NCI-H1417 treated with DMSO at 0.1 percent for 48 hours (cell line): Measurements from ENCODE around the gene PTTG2.
"Not testable (repeated sequence)": the region's sequence is repeated elsewhere in the genome, so short reads cannot be mapped to it uniquely, and the experiment has no call there.

ENCODE experiments used
- DNase-seq: peaks from one replicate; lab custom pipeline; 2025; lab: John Stamatoyannopoulos, UW

The PTTG2 gene

DNA sequence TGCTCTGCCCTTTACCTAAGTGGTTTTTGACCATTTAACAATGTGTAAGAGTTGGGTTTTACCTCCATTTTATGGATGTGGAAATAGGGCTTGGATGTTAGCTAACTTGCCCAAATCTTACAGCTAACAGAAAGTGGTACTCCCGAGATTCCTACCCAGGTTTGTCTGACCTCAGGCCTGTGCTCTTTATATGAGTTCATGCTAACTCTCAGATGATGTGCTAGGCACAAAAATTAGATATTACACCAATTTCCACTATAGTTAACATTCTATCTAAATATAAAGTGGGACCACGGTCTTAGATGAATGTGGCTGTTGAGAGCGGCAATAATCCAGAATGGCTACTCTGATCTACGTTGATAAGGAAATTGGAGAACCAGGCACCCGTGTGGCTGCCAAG is at the start of gene PTTG2:
TSS of gene PTTG2 (plus strand) at position 301 of the 400 bp plus-strand sequence. CDS start at position 338, 37 bp downstream.
- DNase-seq, result no peak

DNA sequence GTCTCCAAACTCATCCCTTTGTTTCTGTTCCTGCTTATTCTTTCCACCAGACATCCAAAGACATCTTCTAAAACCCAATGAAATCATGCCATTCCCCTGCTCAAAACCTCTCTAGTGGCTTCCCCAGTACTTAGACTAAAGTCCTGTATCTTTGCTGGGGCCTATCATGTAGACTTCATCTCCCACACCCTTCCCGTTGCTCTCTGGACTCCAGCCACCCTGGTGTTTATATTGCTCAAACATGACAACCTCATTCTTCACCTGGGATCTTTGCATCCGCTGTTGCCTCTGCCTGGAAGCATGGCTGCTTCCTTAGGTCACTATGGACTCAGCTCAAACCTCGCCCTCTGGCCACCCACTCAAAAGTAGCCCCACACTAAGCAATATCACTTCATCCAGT is 45.7 kb upstream of the PTTG2 start:
- no peak for DNase-seq

DNA sequence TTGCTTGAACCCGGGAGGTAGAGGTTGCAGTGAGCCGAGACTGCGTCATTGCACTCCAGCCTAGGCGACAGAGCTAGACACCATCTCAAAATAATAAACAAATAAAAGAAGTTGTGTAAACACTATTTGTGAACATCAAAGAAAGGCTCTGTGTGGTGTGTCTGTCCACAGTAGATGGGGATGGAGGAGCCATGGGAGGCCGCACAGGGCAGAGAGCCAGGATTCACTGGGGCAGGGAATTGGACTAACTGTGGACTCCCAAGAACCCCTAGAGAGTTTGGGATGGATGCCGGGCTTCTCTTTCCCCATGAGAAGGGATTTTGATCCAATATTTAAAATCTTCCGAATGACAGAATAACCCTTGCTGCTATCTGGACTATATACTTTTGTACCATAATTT is 42.8 kb upstream of the PTTG2 start:
- DNase-seq, result no peak

DNA sequence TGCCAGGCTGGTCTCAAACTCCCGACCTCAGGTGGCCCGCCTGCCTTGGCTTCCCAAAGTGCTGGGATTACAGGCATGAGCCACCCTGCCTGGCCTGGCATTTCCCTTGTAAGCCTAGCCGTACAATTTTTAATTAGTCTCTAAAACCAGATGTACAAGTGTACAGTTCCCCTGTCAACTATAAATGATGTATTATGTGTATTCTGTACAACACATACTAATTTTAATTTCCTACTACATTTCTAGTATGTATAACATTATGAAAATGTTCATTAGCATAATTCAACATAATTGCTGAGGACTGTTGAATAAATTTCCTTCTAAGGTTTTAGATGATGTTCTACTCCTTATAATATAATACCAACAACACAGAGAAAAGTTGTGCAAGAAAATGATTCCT is 41.5 kb upstream of the PTTG2 start:
- DNase-seq, result no peak

DNA sequence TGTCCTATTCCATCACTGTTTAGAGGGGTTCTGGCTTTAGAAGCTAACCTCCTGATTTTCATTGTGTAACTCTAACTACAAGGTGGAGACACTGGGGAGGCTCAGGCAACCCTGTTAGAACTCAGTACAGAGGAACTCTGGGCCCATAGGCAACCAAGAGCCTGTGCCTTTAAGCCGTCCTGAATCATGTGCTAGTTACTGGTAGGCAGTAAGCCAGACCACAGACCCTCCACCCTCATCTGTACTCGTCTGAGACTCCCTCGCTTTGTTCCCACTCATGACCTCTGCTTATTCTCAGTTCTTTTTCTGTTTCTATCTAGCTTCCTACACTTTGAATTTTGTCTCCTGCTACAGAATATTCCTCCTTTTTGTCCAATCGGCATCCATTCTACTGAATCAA is 37.9 kb upstream of the PTTG2 start:
- DNase-seq, result no peak

DNA sequence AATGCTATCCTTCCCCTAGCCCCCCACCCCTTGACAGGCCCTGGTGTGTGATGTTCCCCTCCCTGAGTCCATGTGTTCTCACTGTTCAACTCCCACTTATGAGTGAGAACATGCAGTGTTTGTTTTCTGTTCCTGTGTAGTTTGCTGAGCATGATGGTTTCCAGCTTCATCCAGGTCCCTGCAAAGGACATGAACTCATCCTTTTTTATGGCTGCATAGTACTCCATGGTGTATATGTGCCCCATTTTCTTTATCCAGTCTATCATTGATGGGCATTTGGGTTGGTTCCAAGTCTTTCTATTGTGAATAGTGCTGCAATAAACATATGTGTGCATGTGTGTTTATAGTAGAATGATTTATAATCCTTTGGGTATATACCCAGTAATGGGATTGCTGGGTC is 37.1 kb upstream of the PTTG2 start:
- DNase-seq, result not testable (repeated sequence)

DNA sequence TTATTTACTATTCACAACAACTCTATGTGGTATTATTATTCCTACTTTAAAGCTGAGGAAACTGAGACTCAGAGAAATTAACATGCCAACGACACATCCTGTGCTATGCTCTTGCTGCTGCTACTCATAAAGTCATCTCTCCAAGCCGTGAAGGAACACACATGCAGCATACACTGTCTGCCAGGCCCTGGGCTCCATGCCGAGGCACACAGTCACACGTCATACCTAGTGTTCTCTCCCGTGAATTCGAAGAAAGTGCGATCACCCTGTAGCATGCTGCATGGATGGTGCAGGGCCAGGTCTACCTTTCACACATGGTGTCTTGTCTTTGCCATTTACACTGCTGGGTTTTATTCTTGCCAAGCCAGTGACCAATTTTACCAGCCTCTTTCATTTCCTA is 35.3 kb upstream of the PTTG2 start:
- DNase-seq, result no peak

DNA sequence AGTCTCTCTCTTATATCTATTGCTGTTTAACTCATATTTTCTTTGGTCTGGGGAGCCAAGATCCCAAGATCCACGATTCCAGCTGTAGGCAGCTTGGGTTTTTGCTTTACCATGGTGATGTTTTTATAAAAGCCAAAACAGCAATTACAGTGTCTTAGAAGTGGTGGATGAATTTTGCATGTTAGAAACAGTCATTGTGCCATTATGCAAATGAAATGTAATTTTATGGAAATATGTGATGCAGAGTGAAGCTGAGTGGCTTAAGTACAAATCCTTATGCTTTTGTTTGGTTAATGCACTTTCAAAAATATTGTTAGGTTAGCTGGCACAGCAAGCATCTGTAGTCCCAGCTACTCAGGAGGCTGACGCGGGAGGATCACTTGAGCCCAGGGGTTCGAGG is 32.8 kb upstream of the PTTG2 start:
- no peak for DNase-seq

DNA sequence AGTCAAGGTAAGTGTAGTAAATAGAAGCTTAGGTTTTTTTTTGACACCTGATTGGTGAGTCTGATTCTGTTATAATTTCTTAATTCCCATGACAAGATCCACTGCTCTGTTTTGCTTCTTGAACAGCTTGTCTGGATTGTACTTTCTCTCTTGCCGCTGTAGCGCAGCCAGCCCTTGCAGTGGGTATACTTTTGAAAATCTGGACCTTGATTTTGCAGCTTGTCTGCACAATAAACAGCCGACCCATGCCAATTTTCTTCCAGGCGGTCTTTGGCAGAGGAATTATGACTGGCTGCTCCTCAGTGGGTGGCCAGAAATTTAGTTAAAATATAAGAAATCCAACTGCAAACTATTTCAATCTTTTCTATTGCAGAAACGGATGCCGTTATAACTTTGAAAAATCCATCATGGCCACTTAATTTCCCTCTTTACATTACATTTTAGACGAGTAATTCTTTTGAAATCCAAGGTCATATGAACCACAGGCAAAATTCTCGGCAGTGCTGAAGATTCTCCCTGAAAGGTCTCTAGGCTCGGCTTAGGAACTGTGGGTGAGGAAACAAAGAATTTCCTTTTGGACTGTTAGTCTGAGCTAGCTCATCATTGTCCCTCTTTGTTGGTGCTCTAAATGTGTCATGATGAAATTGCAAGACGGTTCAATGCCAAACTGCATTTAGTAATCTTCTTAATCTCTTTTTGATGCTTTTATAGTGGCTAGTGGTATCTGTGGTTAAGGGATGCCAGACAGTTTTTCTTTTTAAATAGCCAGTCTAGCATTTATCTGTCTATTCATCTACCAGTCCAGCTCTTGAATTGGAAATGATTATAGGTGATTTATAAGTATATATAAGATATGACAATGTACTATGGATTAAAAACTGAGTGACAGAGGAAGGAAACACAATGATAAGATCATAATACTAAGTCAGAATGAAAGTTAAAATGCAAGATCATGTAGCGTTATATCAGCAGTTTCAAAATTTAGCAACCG is 31.5 kb upstream of the PTTG2 start:
- no peak for DNase-seq

DNA sequence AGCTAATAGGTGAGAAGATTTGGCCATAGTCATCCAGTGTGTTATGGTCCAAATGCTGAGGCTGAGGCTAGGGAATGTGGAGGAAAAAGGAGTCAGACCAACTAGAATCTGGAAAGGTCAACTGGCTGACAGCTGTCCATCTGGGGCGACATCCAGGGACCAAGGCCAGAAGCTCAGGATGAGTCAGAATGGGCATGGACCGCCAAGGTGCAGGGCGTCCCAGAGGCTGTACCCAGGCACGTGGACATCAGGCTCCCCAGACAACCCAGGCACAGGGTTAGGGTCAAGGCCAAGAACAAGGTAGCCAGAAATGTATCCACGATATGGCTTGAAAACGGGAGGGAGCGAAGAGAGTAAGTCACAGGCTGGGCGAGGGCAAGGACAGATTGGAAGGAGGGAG is 26.1 kb upstream of the PTTG2 start:
- no peak for DNase-seq

DNA sequence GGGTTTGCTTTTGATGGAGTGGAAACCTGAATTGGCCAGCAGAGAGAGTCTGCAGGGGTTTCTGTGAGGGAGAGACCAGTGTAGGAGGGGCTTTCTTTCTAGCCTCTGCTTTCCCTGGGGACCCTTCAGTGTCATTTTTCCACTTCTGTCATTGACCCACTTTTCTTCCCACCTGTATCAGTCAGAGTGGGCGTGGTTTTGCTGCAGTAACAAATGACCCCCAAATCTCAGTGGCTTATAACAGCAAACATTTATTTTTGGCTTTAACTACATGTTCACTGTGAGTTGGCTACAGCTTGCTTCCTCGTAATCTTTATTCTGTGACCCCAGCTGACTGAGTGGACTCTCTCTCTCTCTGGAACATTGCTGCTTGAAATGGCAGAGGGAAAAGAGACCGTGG is 25.6 kb upstream of the PTTG2 start:
- DNase-seq, result no peak

DNA sequence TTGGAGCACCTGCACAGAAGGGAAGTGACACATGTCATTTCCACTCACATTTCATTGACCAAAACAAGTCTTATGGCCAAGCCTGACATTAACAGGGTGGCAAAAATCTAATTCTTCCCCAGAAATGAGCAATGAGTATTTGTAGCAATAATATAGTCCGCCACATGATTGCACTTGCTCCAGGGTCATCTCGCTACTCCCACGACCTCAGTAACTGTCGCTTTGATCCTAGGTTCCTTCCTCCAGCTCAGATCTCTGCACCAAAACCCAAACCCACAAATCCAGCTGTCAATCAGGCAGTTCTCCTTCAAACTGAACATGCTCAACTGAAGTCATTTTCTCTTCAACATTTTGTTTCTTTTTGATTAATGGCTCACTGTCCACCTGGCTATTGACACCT is 25.2 kb upstream of the PTTG2 start:
- no peak for DNase-seq

DNA sequence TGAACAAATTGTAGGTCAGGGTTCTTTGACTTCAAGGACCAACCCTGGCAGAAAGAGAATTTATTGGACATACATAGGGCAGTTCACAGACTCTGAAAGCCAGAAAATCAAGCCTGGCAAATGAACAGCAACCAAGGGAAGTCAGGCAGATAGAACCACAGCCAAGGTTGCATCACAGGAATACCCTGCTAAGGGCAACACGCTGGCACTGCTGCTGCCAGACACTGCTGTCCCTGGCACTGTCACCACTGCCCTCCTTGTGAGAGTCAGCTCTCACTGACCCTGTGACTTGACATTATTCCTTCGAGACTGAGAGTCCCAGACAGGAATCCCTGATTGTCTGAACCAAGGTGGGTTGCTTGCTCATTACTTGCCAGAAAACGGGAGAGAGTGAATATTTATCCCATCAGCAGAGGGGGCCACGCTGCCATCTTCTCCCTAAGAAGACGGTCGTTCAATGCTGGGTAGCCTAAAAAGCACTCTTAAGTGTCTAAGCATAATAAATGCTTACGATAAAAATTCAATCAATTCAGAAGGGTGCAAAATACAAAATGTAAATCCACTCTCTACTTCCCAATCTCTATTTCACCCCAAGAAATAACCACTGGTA is 23.2 kb upstream of the PTTG2 start:
- no peak for DNase-seq

DNA sequence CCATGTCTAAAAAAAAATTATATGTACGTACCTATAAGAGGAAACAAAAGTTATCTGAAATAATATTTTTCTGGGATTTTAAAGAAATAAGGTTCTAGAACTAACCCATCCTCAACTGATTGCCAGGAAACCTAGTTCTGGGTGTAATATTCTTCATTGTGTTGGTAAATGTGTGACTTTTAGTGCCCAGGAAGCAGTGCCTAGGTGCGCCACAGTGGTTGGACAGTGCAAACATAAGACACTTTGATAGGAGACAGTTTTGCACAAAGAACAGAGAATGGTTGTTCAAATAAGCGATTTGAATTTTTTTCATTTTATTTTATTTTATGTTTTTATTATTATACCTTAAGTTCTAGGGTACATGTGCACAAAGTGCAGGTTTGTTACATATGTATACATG is 22.0 kb upstream of the PTTG2 start:
- no peak for DNase-seq

DNA sequence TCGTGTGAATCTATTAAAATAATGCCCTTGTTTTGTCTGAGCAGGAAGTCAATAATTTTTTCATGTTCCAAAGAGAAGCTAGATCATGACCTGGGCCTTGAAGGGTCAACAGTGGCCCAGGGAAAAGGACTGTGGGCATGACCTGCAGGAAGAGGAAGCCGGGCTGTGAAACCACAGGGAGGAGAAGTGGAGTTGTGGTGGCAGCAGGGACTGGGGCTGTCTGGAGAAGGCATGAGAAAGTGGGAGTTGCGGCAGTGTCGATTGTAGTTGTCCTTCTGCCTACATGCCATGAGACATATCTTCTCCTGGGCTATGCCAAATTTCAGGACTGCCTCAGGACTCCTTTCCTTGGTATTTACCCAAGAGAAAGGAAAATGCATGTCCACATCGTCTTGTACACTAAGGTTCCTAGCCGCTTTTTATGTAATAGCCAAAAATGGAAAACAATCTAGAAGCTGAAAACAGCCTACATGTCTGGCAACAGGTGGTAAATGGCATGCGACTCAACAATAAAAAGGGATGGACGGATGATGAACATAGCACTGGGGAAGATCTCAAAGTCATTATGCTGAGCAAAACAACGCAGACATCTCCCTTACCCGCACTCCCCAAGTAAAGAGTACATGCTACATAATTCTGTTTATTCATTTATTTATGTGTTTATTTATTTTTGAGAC is 13.6 kb upstream of the PTTG2 start:
- DNase-seq, result no peak

DNA sequence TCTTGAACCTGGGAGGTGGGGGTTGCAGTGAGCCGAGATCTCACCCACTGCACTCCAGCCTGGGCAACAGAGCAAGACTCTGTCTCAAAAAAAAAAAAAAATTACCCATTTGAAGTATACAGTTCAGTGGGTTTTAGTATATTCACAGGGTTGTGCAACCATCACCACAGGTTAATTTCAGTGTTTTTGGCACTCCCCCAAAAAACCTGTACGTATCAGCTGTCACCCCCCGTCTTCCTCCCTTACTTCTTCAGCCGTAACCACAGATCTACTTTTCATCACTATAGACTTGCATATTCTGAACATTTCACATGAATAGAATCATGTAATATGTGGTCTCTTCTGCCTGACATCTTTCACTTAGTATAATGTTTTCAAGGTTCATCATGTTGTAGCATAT is 11.7 kb upstream of the PTTG2 start:
- DNase-seq, result no peak

DNA sequence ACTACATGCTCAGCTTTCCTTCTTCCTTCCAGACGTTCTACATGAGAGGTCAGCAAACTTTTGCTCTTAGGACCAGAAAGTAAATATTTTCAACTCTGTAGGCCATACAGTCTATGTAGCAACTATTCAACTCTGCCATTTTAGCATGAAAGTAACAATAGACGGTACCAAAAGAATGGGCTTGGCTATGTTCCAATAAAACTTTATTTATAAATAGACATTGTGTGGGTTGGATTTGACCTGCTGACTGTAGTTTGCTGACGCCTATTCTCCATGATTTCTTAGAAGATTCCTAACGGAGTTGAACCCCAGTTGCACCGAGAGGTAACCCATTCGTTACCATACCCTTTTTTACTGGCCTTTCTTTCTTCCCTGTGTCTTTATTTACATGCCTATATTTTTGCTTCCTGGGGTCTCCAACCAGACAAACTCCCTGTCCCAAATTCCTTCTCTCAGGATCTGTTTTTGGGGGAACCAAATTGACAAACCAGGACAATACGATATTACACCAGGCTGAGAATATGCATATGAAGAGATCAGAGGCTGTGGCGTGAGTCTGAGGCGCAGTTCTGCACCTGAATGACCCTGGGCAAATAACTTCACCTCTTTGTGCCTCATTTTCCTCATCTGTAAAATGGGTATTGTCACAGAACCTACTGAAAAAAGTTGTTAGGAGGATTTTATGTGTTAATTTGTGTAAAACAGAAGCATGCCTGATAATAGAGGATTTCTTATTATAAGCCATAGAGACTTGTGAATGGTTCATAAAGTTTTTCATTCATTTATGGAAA is 10.4 kb upstream of the PTTG2 start:
- no peak for DNase-seq

DNA sequence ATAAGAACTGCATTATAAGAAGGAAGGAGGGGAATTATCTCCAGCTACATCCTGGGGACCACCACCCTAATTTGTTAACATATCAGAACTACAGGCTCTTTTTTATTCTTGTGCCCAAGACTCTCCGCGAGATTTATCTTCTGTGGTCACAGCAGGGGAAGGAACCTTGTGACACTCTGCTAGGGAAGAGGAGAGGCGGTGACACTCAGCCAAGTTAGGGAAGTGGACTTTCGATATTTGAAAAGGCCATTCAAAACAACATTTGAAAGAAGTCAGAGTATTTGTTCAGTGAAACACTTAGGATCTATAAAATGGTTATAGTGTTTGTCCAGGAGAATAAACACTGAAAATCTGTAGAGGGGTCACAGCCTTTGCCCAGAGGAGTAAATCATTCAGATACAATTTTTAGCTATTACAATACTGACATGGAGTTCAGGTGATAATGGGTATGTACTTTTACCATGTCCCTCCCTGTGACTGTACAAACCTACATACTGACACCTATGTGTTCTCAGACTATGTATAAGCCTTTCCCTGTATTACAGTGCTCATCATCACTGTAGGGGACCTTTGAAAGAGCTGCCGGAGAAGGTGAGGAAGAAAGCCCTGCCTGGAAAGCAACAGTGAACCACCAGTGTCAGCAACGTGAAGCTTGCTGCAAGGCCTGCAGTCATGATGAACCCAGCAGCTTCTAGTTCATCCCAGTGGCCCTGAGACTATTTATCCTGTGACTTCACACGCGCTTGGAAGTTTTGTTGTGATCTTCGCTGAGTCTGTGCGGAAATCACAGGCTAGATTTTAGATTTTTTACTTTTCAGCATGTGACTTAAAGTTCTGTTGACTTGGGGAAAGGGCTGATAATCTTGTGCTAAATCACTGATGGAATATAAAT is 8.5 kb upstream of the PTTG2 start:
- no peak for DNase-seq

DNA sequence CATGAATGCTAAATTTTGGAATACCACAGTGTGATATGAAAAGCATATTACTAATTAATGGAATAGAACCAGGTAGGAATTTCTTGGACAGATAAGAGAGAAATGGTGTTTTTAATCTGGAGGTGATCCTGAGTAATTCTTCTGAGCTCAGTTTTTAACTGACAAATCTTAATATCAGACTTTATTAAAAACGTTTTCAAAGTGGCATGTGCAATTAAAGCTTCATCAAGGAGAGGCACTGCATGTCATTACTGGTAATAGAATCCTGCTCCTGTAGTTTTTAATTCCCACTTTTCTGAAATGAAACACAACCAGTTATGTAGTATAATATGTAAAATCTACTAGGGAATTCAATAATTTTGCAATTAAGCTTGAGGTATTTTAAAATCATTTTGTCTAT is 7.0 kb upstream of the PTTG2 start:
- DNase-seq, result no peak

DNA sequence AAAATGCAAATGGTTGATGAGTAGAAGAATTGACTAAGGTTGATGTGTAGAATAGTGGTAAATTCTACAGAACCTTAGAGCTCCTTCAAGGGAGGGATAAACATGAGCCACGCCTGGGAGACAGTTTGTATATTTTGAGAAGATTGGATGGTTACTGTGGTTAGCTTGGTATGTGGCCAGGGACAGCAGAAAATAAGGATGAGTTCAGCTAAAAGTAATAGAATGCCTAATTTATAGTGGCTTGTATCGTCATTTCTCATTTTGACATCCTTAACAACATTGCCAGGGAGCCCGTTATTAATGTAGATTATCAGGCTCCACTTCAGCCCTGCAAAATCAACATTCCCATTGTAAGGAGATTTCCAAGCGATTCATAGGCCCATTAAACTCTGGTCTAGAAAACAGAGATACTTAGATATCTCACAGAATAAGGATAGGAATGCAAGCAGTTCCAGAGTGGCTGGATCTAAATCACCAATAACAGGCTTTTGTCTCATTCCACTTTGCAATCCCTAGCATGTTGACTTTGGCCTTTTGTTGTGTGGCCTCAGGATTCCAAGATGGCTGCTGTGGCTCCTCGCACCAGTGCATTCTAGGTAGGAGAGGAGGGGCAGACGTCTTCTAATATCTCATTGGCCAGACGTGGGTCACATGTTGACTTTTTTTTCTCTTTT is 6.4 kb upstream of the PTTG2 start:
- no peak for DNase-seq

DNA sequence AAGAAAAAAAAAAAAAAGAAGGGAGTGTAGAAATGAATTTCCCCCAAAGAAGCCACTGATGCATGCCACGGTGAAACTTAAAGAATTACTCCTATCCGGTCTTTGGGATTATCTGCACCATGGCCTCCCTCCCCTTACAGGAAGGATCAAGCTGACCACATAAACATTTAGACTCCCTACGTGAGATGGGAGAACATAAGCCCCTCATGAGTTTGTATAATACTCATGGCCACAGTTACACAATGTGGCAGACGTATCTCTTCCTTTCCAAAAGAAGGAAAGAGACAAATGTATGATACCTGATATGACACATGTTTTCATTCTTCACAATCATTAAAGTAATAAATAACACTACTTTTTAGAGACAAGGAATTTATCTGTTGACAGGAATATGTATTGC is 3.3 kb upstream of the PTTG2 start:
- DNase-seq, result no peak
